M059J (cell line): ENCODE results near the gene ATP5F1E. TPM values are rescaled to one million over a fixed set of nuclear protein-coding genes. Genes with fewer than 3 reads are reported as not detected.
A peak's percentile ranks its signal among the peaks of the same experiment; 100 is the strongest.
"Not testable (repeated sequence)": the region's sequence is repeated elsewhere in the genome, so short reads cannot be mapped to it uniquely, and the experiment has no call there.

Experiments used
- DNase-seq: peaks from one replicate; pipeline ENCODE4 v3.0.0-alpha.2; 2012; ENCODE audit warnings: low read depth
- total RNA-seq: library from RNA; depleted of rRNA; stranded (reverse); fragments of >200 nt; shearing (Covaris generic); gene quantifications from 2 replicates; pipeline ENCODE4 v1.2.3, GENCODE V29; 2014

ATP5F1E gene
- total RNA-seq, 1 experiment from 2014 or later = 71.7 TPM

GRCh38 chr20:59042796-59043631, 10.9 kb upstream of the ATP5F1E start:
- DNase-seq = peak; percentile 93

- DNase-seq = peak; percentile 24
Measured at GRCh38 chr20:59042151-59042795, 10.1 kb upstream of the ATP5F1E start, which contains the start of gene PRELID3B. Gene PRELID3B, minus strand, starts transcription at chr20:59042786. Its CDS starts 56 bp downstream, at chr20:59042730.

GRCh38 chr20:59041487-59041886, 9.4 kb upstream of the ATP5F1E start:
- not testable (repeated sequence) for DNase-seq

DNA sequence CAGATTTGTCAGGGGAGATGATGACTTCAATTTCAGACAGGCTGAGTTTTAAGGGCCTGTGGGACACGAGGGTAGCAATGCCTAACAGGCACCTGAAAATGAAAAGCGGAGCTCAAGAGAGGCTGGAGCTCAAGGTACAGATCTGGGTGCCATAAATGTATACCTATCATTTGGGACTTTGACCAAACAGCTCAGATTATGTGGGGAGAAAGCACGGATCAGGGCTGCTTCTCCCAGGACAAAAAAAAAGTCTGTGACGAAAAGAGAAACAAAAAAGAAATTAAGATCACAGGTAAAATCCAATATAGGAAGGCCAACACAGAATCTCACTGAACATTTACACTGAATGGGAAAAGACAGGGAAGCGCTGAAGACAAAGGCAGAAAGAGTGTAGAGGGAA, 8.5 kb upstream of the ATP5F1E start:
- DNase-seq = no peak

DNA sequence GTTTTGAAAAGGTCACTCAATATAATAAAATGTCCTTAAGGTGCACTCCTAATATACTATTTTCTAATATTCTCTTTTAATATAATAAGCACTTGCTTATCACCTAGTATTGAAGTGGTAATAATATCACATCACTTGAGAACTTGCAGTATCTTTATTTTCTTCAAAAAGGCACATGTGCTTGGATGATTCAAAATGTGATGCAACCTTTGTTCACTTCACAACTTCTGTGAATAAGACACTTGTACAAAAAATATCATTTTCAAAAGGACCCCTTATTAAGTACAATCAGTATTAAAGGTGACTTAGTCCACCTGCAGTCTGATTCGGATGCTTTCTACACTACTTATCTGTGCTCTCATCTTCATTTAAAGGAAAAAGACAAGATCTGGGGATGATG, 7.1 kb upstream of the ATP5F1E start:
- DNase-seq = no peak

- no peak for DNase-seq
Measured at GRCh38 chr20:59037386-59037785, 5.3 kb upstream of the ATP5F1E start.

DNA sequence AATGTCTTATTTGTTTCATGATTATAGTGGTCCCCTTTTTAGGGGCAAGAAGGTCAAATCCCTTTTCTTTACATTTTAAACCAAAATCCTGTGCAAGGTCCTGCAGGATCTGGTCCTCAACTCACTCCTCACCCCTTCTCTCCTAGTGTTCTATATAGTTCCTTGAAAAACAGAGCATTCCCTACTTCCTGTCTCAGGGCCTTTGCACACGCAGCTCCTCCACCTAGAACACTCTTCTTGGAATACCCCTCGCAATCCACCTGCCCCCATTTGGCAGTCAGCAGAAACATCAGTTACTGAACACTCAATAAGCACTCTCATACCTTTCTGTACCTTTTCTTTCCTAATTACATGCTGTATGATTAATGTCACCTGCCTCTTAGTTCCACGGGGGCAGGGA, 3.2 kb upstream of the ATP5F1E start:
- DNase-seq = no peak

DNA sequence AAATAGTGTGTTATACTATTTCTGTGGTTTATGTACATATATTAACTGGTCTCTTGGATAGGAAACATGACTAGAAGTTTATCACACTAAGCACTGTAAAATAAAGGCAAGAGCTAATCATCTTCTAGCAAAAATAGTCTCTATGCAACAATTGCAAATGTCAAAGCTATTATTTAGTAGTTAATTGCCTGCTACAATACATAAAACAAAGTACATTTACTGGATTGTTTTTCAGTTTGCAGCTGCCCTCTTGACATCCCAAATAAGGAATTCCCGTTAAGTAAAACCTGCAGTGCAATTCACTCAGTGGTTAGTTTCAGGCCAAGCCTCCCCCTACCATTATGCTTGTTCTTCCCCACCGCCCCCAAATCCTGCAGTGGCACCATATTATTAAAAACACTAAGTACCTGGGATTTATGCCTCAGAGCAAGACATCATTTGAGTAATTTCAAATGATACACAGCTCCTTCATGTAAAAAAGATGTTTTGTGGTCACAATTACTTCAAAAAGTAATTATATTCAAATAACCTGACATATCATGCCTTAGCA, 1.6 kb upstream of the ATP5F1E start:
- no peak for DNase-seq

DNA sequence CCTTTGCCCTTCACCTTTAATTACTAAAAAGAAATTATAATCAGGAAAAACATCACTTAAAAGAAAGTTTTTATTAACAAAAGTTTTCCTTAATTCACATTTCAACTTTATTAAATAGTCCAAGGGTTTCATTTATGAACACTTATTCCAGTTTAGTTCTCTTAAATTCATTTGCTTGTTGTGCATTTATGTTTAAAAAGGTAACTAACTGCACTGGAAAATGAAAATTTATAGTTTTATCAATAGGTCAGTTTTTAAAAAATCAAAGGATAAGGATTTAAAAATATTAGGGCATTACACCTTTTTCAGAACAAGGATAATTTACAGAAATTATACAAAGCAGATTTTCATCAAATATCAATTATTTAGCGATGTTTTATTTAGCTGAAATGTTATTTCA, 958 bp upstream of the ATP5F1E start:
- DNase-seq = no peak

DNA sequence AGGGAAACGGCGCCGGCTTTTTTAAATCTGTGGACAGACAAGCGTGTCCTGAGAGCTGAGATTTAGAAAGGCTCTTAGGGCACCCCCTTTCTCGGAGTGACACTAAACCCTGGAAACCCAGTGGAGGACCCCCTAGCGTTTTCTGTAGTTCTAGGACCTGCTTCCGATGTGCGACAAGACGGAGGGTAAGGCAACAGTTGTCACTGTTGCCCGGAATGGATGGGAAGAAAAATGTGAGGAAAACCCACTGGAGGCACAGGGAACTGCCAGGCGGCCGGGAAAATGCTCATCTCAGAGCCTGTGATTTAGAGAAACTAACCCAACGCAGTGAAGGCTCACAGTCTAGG, 551 bp upstream of the ATP5F1E start:
- peak; percentile 74 for DNase-seq

DNA sequence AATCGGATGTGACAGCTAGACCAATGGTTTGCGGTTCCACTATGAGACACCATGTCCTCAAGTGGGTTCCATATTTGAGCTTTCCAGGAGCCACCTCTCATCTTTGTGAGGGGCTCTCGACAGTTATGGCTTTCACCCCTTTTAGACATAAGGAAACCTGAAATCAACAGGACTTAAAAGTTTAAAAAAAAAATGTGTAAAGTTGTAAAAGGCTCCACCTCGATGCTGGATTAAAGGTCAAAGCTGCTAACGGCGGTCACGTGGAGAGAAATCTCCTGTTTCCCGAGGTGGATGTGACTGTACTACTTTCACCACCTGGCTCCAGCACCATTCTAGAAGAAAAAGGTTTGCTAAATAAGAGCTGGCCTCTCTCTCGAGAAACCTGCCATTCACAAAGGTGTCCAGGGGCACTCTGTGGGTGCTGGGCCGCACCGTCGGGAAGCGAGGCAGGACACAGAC, 542 bp downstream of the ATP5F1E start:
- DNase-seq = no peak

GRCh38 chr20:59030911-59031563, 1.1 kb downstream of the ATP5F1E start:
- DNase-seq = no peak

DNA sequence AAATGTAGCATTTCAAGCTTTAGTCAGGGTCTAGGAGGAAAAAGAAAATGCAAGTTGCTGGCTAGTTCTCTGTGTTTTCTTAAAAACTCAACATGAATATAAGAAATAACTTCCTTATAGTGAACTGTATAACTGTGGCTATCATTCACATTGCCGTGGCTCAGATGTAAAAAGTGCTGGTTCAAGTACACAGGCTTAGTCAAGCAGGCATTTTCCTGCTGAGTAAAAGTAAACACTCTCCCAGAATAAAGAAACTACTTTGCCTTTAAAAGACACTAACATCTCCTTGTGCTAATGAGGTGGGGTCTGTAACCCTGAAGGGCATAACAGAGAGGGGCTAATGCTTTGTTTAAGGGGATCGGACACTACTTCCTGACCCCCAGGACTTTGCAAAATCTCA, 3.3 kb downstream of the ATP5F1E start:
- no peak for DNase-seq

DNA sequence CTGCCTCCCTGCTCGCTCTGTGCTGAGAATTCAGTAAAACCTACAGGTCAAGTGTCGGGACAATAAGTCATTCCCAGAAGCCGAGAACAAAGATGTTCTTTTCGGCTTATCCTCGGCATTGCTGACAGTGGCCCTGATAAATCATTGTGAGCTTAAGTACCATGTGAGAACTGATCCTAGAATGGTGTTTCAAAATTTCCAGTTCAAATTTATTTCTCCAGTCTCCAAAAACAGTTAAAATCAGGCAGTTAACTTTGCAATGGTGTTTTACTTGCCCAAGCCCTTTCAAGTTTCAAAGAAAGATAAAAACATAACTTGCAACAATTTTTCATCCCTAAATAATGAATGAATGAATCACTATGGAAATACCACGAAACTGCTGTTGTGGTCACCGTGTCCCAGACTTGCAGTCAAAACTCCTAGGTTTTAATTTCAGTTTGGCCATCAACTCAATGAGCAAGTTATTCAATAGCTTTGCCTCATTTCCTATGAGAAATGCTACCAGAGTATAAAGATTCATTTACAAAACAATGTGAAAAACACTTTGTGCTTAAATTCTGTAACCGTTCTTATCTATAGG, 4.3 kb downstream of the ATP5F1E start:
- peak; percentile 74 for DNase-seq

DNA sequence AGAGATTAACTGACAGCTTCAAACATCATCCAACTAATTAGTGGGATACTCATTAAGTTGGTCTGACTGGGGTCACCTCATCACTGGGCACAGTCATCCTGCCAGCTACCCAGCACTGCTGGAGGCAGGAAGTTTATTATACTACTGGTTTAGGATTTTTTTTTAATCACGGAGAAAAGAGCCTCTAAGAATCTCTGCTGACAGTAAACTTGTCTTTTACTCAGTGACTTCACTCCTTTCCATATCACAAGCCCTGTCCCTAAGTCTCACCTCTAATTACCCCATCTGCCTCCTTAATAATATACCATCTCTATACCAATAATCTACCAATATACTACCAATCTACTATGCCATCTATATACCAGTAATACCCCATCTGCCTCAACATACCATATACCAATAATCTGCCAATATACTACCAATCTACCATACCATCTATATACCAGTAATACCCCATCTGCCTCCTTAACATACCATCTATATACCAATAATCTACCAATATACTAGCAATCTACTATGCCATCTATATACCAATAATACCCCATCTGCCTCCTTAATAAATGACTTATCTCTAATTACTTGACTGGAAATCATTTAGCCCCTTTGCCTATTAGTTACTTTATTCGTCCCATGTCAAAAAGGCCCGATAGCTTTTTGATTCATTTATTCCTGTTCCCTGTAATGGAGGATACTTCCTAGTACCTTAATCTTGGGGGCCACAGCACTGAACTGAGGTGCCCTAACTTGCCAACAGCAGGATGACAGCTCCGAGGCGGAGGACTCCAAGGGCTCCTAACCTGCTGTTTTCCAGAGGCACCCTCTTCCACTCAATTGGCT, 5.0 kb downstream of the ATP5F1E start:
- no peak for DNase-seq

DNA sequence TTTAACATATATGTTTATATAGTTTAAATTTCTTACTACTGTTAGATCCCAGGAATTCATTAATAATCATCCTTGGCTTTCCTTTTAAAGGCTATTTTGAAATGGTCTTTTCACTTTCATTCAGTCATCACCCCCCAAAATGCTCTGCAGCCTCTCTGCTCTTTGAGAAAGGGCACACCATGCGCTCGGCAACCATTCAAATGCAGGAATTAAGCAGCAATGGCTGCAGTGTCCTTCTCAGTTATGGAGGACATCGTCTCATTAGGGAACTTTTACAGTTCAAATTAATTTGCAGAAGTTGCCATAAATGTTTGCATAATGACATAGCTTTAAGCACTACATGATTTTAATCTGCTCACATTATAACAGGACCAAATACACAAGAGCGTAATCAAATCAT, 6.6 kb downstream of the ATP5F1E start:
- no peak for DNase-seq

DNA sequence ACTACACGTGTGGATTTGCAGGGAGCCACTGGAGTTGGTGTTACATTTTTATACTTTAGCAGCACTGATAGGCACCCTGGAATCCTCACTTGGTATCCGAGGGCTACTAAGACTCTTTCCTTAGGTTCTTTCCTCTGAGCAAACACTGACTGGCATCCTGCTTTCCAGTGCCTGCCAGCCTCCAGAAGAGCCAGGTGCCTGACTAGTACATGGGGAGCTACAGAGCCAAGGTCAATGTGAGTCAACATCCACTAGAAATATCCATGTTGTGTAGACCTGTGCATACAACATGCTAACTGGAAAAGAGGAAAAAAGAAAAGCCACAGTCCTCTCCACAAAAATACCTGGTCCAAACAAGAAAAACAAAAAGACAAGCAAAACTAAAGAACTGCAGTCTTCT, 7.0 kb downstream of the ATP5F1E start:
- no peak for DNase-seq

GRCh38 chr20:59024111-59024530, 8.0 kb downstream of the ATP5F1E start:
- DNase-seq = no peak

DNA sequence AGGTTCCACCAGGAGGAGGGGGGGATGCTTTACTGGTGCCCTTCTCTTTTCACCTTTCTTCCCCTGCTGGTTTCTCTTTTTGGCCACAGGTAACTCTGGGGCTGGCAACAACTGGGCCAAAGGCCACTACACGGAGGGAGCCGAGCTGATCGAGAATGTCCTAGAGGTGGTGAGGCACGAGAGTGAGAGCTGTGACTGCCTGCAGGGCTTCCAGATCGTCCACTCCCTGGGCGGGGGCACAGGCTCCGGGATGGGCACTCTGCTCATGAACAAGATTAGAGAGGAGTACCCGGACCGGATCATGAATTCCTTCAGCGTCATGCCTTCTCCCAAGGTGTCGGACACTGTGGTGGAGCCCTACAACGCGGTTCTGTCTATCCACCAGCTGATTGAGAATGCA, 8.5 kb downstream of the ATP5F1E start:
- DNase-seq = no peak

DNA sequence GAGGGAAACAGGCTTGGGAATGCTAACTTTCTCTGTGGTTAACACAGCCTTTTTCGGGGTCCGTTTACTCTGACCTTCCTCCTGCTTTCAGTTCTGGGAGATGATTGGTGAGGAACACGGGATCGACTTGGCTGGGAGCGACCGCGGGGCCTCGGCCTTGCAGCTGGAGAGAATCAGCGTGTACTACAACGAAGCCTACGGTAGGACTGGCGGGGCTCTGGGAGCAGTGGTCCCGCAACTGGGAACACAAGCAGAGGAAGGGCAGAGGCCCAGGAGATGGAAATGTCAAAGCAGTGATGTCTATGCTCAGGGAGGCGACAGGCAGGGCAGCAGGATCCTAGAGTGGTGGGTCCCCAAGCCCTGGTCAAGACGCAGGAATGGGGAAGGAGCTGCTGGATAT, 9.4 kb downstream of the ATP5F1E start:
- no peak for DNase-seq

DNA sequence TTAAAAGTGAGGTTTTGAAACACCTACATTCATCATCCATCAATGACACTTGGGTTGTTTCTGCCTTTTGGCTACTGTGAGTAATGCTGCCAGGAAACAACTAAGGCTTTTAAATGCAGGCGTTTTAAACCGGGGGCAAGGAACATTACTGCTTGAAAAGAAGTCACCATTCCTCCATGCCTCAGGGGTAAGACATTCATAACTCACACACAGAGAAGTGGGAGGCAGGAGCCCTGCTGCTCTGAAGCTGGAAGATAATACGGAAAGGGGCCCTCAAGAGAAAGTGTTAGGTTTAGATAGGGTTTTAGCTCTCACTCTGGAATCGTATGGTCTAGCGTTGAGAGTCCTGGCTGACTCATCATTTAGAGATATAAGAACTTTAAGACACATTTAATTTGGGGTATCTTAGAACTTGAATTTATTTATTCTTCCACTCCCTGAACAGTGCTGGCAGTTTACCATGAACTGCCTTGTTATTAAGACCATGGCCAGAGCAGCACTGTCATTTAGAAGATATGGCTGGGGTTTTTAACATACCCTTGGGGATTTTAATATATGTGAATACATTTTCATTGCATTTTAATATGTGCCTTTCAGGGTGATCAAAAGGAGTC, 11.1 kb downstream of the ATP5F1E start:
- peak; percentile 95 for DNase-seq
